ENCODE data around the gene TPRG1L. TPM values are rescaled to one million over a fixed set of nuclear protein-coding genes. Genes with fewer than 3 reads are reported as not detected.
"Not testable (repeated sequence)": the region's sequence is repeated elsewhere in the genome, so short reads cannot be mapped to it uniquely, and the experiment has no call there.

TPRG1L gene
- total RNA-seq, 2 donors from 2014 or later = 8.6 to 24.4 TPM

DNA sequence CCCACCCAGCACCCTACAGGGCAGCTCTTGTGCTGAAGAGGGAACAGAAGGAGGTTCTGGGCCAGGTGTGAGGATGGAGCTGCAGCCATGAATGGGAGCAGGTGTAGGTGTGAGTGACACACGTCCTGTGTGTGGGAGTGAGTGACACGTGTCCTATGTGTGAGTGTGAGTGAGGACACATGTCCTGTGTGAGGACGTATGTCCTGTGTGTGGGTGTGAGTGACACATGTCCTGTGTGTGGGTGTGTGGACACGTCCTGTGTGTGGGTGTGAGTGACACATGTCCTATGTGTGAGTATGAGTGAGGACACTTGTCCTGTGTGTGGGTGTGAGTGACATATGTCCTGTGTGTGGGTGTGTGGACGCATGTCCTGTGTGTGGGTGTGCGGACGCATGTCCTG lies 39.9 kb upstream of the TPRG1L start:
- intact Hi-C loops (cut with DNase I) = no loop called here
- WGBS, 2 donors = 68 to 69% methylated on average over 7 of the region's 7 CpGs
- Histone ChIP-seq H3K4me1 (no peaks in the 10 kb centered on the region), H3K27ac (no peak overlapping the region), H3K27me3 (no peaks in the 10 kb centered on the region), H3K36me3 (replicated peaks in 1 of 2; ENCODE audit: insufficient read depth in 1 of 2, low read depth in 2 of 2) (no peaks in the 10 kb centered on the region), H3K9me3 (no peaks in the 10 kb centered on the region), H3K4me3 (no peak overlapping the region)
- DNase-seq (no peak), ATAC-seq (no peak)
- TF ChIP-seq POLR2A (IDR thresholded peaks at IDR 0.05) = no peak
- TF ChIP-seq, protein P1, sequence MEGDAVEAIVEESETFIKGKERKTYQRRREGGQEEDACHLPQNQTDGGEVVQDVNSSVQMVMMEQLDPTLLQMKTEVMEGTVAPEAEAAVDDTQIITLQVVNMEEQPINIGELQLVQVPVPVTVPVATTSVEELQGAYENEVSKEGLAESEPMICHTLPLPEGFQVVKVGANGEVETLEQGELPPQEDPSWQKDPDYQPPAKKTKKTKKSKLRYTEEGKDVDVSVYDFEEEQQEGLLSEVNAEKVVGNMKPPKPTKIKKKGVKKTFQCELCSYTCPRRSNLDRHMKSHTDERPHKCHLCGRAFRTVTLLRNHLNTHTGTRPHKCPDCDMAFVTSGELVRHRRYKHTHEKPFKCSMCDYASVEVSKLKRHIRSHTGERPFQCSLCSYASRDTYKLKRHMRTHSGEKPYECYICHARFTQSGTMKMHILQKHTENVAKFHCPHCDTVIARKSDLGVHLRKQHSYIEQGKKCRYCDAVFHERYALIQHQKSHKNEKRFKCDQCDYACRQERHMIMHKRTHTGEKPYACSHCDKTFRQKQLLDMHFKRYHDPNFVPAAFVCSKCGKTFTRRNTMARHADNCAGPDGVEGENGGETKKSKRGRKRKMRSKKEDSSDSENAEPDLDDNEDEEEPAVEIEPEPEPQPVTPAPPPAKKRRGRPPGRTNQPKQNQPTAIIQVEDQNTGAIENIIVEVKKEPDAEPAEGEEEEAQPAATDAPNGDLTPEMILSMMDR (IDR thresholded peaks at IDR 0.05) = no peak

DNA sequence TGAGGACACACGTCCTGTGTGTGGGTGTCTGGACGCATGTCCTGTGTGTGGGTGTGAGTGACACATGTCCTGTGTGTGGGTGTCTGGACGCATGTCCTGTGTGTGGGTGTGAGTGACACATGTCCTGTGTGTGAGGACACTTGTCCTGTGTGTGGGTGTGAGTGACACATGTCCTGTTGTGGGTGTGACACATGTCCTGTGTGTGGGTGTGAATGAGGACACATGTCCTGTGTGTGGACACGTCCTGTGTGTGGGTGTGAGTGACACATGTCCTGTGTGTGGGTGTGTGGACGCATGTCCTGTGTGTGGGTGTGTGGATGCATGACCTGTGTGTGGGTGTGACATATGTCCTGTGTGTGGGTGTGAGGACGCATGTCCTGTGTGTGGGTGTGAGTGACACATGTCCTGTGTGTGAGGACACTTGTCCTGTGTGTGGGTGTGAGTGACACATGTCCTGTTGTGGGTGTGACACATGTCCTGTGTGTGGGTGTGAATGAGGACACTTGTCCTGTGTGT lies 39.4 kb upstream of the TPRG1L start:
- H3K27ac ChIP-seq; H3K4me1 ChIP-seq; intact Hi-C loops (cut with DNase I); H3K27me3 ChIP-seq; DNase-seq; H3K36me3 ChIP-seq (replicated peaks in 1 of 2; ENCODE audit: insufficient read depth in 1 of 2, low read depth in 2 of 2); H3K9me3 ChIP-seq; ATAC-seq; H3K4me3 ChIP-seq: not testable (repeated sequence)
- 33 to 53% methylated on average over 6 of the region's 6 CpGs for WGBS, 2 donors

DNA sequence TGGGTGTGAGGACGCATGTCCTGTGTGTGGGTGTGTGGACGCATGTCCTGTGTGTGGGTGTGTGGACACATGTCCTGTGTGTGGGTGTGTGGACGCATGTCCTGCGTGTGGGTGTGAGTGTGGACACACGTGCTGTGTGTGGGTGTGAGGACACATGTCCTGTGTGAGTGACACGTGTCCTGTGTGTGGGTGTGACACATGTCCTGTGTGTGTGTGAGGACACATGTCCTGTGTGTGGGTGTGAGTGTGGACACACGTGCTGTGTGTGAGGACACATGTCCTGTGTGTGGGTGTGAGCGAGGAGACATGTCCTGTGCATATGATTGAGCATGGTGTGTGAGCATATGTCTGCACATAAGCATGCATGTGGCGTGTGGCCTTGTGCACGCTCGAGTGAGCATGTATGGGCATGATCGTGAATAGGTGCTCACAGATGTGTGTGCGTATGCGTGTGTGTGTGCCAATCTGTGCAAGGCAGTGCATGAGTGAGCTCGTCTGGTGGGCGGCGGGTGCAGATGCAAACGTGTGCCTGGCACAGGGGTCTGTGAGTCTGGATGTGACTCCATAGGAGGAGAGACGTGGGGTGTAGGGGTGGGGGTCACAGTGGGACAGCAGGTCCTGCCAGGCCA lies 38.8 kb upstream of the TPRG1L start:
- H3K27ac ChIP-seq = no peak overlapping the region
- H3K9me3 ChIP-seq = no peaks in the 10 kb centered on the region
- intact Hi-C loops (cut with DNase I) = no loop called here

DNA sequence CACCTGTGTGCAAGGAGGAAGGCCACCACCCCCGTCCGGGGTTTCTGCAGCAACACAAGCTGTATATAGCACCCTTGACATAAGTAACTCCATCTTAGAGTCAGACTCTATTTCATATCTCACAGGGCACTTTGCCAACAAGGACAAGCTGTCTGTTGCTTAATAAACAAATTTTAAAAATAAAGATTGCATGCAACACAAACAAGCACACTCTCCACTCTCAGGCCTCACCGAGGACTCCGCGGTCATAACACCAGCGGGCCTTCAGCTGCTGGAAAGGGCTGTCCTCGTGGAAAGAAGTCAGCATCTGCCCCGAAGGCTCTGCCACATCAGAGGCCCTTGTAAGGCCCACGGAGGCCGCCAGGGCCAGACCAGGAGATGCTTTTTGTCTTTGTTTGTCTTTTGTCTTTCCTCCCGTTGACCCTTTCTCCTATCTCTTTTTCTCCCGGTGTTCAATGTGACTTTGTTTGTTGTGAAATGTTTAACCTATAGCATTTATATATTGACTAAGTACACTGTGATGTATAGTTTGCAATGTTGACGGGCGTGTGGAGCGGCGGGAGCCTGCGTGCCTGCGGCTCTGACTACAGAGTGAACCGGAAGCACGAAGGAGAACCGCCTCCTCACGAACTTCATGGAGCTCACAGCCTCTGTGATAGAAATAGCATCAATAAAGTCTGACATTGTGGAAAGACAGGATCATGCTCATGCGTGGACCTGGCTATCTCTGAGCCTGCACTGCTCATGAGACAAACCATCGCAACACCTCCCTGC lies 37.6 kb upstream of the TPRG1L start:
- intact Hi-C loops (cut with DNase I) = no loop called here
- H3K27me3 ChIP-seq = no peaks in the 10 kb centered on the region
- DNase-seq = no peak
- no peak for ATAC-seq
- 63 to 73% methylated on average over 24 of the region's 24 CpGs for WGBS, 2 donors
- no peak overlapping the region for H3K4me3 ChIP-seq
- H3K27ac ChIP-seq = no peak overlapping the region
- no peaks in the 10 kb centered on the region for H3K4me1 ChIP-seq
- H3K9me3 ChIP-seq = no peaks in the 10 kb centered on the region
- H3K36me3 ChIP-seq (replicated peaks in 1 of 2; ENCODE audit: insufficient read depth in 1 of 2, low read depth in 2 of 2) = no peaks in the 10 kb centered on the region
- TF ChIP-seq, protein P1 (IDR thresholded peaks at IDR 0.05) = no peak
- TF ChIP-seq POLR2A (IDR thresholded peaks at IDR 0.05) = no peak

More for the DNA sequence above, 38.8 kb upstream of the TPRG1L start:
- Histone ChIP-seq H3K4me1 (no peaks in the 10 kb centered on the region), H3K4me3 (no peak overlapping the region), H3K36me3 (replicated peaks in 1 of 2; ENCODE audit: insufficient read depth in 1 of 2, low read depth in 2 of 2) (no peaks in the 10 kb centered on the region), H3K27me3 (no peaks in the 10 kb centered on the region)
- DNase-seq = no peak
- TF ChIP-seq, protein P1 (IDR thresholded peaks at IDR 0.05) = no peak
- TF ChIP-seq POLR2A (IDR thresholded peaks at IDR 0.05) = no peak
- ATAC-seq = no peak
- 81% methylated on average over 19 of the region's 19 CpGs for WGBS, 2 donors

DNA sequence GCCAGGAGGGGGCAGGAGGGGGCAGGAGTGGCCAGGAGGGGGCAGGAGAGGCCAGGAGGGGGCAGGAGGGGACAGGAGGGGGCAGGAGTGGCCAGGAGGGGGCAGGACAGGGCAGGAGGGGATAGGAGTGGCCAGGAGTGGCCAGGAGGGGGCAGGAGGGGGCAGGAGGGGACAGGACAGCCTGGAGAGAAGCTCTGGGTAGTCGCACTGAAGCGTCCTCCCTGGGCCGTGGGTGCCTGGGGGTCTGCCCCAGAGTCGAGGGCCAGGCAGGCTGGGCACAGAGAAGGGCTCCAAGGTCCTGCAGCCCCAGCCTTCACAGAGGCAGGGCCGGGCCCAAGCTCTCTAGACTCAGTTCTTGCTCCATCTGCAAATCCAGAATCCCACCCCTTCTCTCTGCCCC lies 36.4 kb upstream of the TPRG1L start:
- H3K4me3 ChIP-seq = no peak overlapping the region
- no peaks in the 10 kb centered on the region for H3K27me3 ChIP-seq
- DNase-seq (no peak), ATAC-seq (no peak)
- H3K9me3 ChIP-seq = no peaks in the 10 kb centered on the region
- TF ChIP-seq, protein P1 (IDR thresholded peaks at IDR 0.05) = no peak
- TF ChIP-seq POLR2A (IDR thresholded peaks at IDR 0.05) = no peak
- H3K4me1 ChIP-seq = no peaks in the 10 kb centered on the region
- H3K27ac ChIP-seq = no peak overlapping the region
- no peaks in the 10 kb centered on the region for H3K36me3 ChIP-seq (replicated peaks in 1 of 2; ENCODE audit: insufficient read depth in 1 of 2, low read depth in 2 of 2)
- WGBS, 2 donors = 64 to 68% methylated on average over 5 of the region's 5 CpGs
- intact Hi-C loops (cut with DNase I) = no loop called here

Measured in body of pancreas (tissue), 4 donors.